Endothelial cell of hepatic sinusoid (primary cell): ENCODE results near the gene EXOSC7.
"Not testable (repeated sequence)": the region's sequence is repeated elsewhere in the genome, so short reads cannot be mapped to it uniquely, and the experiment has no call there.

Experiments
- in situ Hi-C: cut with HindIII; loops from 2 replicates; pipeline ENCODE4 v1.10.0; 2017; ENCODE audit warnings: low sequenced_read_pairs

Gene EXOSC7

DNA sequence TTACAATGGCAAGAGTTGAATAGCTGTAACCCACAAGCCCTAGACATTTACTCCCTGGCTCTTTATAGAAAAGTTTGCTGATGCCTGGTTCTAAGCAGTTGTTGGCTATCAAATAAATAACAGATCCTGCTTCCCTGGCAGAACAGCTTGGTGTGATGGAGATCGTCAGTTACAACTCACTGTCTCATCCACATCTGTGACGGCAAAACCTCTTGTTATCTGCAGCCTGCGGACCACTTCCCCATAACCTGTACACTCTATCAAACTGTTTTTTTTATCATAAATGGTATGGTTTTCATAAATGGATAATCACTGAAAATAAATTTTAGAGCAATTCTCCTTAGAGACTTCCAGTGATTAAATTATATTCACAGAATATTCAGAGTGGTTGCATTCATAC is 14.2 kb upstream of the EXOSC7 start:
- in situ Hi-C loops: no loop called here

DNA sequence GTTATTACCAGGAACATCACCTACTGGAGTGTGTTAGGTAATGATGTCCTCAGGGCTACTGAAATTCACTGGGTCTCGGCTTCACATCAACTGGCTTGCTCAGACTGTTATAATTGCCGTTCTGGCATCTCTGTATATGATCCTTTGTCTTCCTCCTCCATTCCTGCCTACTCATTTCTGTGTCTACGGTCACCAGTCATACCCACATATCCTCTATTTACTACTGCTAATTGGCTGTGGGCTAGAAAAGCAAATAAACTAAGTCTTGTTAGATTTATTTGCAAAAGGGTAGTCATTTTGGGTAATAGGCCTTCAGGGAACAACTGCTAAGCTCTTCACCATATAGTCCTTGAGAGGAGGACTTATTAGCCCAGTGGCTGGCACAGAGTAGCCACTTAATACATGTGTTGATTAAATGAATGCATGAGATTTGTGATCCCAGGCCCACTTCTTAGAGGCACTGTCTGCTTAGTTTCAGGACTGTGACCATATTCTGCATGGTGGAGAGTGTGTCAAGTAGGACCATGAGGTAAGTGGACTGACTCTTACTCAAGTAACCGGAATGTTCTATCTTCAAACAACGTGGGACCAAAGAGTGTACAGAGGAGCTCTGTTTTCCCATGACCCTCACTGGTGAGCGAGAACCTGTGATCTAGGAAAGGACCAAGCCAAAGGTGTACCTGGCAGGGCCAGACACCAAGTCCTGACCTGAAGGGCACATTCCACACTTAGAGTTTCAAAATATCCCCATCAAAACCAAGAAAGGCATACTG is 13.2 kb upstream of the EXOSC7 start:
- in situ Hi-C loops: no loop called here

DNA sequence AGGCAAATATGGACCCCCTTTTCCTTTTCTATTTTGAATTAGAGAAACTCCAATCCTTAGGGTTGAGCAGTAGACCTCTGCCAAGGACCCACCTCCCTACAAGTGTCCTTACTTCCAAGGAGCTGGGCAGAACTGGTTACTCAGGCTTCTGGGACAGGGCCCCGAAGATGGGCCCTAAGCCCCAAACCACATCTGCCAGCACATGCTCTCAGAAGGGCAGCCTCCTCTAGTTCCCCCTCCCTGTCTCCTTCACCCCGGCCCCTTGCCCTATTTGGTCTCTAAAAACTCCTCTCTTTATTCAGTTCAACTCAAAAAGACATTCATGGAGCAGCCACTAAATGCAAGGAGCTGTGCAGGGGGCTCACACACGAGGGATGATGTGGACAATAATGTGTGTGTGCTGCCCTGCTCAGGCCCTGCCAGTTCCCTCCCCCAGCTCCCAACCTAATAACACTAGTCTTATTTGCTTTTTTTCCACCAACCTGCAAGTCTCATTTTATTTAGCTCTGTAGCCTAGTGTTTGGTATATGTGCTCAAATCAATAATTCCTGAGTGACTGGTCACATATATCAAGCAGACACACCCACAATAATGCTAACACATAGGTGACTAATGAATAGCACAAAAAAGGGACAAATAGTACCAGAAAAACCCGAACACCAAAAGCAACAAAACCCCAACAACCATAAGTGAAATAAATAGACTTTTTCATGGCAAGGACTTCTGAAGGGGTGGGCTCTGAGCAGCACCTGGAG is 12.3 kb upstream of the EXOSC7 start:
- in situ Hi-C loops: no loop called here

DNA sequence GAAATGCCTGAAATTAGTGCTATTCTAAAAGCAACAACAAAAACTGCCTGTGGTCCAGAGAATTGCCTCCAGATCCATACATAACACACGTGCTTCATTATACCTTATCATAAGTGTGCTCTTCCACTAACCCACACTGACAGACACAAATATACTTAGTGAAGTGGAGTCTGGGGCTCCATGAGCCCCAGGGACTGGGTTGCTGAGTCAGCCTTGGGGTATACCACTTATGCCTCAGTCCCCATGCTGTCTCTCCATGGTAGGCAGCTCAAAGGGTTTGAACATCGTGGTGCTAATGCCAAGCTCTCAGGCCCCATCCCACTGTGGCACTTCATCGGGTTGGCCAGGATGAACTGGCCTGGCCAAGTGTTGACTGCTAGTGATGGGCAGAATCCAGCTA is 10.9 kb upstream of the EXOSC7 start:
- in situ Hi-C loops: no loop called here

DNA sequence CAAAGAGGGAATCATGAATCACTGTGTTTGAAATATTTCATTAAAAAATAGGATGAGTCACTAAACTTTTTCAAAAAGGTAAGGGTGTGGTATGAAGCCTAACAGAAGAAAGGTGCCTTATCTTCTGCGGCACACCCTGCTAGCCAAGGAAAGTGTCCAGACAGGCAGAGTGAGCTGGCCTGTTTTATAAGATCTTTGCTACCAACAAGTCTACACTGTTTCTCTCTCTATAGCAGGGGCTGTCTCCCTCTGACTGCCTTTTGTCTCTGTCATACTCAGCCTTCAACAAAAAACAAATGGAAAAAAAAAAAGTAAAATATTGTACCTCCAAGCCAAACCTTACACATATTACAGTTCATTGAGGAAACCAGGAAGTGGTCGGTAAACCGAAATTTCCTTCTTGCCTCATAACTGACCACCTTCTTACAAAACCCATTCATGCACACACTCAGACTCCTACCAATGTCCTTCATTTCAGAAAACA is 9.2 kb upstream of the EXOSC7 start:
- in situ Hi-C loops: no loop called here

DNA sequence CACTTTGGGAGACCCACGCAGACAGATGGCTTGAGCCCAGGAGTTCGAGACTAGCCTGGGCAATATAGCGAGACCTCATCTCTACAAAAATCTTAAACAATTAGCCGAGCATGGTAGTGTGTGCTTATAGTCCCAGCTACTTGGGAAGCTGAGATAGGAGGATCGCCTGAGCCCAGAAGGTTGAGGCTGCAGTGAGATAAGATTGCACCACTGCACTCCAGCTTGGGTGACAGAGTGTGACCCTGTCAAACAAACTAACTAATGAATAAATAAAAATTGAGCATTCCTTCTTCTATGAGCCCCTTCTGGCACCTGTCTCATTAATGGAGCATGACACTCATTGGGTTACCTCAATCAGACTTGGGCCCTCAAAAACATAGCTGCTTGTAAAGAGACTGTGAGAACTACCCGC is 7.6 kb upstream of the EXOSC7 start:
- in situ Hi-C loops: no loop called here

DNA sequence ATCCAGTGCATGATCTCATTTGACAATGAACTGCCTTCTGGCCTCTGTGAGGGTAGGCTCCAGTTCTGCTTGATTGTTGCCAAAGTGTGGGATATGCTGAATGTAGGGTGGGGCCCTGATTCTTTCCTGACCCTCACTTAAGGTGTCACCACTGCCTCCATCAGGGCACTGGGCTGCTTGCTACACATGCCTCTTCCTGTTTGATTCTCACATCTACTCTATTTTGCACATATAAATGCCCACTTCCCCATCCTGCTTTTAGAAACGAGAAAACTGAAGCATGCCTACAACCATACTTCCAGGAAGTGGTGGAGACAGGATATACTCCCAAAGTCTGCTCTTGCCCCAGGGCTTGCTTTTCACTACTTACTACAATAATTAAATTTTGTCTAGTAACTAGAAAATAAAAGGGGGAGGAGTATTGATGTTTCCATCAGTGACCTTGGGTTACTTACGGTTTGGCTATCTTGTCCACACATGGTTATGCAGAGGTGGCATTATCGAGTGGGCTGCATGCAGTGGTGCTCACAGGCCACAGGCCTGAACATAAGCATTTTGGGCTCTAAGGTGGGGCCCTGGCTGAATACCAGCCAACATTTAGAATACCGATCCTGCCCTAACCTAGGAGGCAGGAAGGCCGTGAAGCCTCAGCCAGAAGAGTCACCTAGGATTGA is 6.8 kb upstream of the EXOSC7 start:
- in situ Hi-C loops: no loop called here

DNA sequence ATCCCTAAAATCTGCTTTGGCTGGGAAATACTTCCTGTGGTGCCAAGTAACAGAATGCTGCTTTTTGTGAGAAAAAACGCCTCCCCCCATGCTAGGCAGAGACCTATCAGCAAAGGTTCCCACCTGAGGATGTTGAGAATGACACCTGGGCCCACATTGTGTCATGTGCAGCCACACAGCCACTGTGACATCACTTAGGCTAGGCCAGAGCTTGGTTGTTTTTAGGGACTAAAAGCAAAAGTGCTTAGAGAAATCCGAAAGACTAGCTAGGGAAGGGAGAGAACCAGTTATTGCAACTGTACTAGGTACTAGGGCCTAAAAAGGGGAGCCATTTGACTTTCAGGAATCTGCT is 6.2 kb upstream of the EXOSC7 start:
- in situ Hi-C loops: no loop called here

DNA sequence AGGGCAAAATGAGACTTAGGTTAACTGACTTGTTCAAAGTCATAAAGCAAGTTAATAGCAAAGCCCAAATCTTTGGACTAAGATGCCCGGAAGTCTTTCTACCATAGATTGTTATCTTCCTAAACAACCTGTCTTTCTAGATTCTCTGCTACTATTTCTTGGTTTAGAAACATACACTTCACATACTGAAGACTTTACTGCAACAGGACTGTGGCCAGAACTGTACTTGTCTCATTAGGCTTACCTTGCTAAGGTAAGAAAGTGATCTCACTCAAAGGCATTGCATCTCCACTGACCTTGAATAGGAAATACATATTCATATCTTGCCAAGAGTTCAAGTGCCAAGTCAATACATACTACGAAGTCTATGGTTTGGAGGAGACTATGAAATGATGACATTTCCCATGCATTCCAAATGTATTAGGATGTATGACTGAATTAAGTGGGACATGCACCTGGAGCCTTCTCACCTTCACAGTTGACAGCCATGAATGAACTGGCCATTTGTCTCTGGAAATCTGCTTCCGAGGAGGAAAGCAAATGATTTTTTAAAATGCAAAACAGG is 5.0 kb upstream of the EXOSC7 start:
- in situ Hi-C loops: no loop called here

DNA sequence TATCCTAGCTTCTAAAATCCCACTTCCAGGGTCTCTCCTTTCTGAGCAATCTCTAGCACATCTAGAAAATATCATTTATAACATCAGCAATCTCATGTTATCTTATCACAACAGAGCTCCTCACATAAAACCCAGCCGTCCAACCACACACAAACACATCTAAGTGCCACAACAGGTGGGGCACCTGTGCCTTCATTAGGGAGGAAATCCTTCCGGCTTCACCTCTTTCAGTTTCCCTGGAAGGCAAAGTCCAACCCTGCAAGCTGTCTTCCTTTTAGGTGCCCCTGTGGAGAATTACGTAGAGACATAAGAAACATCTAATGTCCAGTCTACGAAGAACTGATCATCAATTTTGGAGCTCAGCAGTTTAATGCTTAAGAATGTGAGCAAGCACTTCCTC is 1.6 kb upstream of the EXOSC7 start:
- in situ Hi-C loops: no loop called here

DNA sequence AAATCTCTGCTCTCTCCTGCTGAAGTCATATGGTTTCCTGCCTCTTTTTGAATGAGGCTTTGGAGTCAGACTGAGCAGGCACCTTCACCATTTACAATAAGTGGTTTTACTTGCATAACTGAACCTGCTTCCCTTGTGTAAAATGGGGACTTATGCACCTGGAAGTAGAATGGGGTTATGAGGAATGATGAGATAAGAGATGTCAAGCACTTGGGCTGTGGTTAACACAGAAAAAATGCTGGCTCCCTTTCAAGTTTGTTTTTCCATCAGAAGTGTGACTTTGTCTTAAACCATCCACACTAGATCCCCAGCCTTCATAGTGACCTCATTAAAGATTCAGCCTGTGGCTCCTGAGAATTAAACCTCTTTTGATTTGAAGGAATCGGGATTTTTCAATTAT is 5.2 kb downstream of the EXOSC7 start:
- in situ Hi-C loops: loop anchor here (5.0 kb wide), 1 partner anchor 39 kb away; no protein-coding TSS in a partner anchor

DNA sequence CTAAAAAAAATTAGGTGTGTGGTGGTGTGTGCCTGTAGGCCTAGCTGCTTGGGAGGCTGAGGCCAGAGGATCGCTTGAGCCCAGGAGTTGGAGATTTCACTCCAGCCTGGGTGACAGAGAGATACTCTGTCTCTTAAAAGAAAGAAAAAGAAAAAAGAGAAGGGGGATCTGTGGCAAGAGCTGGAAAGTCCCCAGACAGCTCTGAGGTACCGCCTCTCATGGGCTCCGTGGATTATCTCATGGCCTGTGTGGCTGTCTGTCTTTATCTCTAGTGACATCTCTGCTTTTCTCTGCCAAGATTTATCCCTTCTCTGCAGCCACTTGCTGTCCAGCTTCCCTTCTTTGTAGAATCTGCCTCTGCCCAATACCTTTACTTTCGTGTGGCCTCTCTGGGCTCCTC is 5.7 kb downstream of the EXOSC7 start:
- in situ Hi-C loops: loop anchor here (5.0 kb wide), 1 partner anchor 39 kb away; no protein-coding TSS in a partner anchor

DNA sequence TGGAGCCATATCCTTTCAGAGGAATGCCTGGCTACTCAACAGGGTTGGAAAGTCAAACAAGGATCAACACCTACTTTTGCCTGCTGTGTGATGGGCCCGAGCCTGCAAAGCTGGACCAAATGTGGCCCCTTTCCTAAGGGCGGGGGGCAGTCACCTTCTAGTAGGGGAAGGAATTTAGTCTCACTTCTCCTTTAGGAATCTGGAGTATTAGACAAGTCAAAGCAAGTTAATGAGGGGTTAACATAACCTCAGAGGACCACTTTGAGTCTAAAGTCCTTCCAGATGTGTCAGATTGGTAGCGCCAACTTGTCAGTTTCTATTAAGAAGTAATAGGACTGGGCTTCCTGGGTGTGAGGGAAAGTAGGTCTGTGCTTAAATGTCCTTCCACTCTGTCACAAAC is 6.8 kb downstream of the EXOSC7 start:
- in situ Hi-C loops: loop anchor here (5.0 kb wide), 1 partner anchor 41 kb away; no protein-coding TSS in a partner anchor

DNA sequence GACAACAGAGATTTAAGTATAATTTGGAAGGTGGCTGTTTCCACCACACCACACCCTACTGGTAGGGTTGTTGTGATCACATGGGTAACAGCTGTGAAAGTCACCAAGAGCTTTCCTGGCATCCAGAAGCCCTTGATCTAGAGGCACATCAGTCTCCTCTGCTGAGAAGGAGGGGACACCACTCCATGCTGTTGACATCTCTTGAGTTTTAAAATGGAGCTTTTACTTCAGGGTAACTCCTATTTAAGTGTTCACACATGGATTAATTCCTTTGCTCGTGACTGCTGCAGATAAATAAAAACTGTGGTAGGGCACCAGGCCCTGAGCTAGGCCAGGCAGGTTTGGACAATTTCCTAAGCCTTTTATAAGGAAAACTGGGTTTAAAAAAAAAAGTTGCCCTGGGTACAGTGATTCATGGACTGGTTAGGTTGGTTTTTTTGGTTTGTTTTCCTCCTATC is 7.5 kb downstream of the EXOSC7 start:
- in situ Hi-C loops: loop anchor here (5.0 kb wide), 1 partner anchor 41 kb away; no protein-coding TSS in a partner anchor

DNA sequence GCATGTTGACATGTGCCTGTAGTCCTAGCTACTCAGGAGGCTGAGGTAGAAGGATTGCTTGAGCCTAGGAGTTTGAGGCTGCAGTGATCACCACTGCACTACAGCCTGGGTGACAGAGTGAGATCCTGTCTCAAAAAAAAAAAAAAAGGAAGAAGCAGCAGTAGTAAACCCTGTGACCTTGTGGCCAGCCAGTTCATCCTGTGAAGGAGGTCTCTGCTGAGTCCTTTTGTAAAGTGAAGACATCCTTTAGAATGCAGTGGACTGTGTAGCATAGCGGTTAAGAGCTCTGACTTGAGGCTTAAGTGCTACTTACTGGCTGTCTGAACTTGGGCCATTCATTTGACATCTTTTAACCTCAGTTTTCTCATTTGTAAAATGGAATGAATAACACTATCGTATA is 8.3 kb downstream of the EXOSC7 start:
- in situ Hi-C loops: loop anchor here (5.0 kb wide), 1 partner anchor 42 kb away; no protein-coding TSS in a partner anchor

DNA sequence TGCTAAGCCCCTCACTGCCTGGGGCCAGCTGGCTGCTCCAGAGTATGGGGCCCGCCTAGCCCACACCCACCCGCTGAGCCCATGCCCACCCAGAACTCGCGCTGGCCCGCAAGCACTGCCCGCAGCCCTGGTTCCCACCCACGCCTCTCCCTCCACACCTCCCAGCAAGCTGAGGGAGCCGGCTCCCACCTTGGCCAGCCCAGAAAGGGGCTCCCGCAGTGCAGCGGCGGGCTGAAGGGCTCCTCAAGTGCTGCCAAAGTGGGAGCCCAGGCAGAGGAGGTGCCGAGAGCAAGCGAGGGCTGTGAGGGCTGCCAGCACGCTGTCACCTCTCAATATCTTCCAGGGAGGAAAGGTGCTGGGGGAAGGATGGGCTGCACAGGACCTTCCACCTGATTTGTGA is 10.3 kb downstream of the EXOSC7 start:
- in situ Hi-C loops: not testable (repeated sequence)

DNA sequence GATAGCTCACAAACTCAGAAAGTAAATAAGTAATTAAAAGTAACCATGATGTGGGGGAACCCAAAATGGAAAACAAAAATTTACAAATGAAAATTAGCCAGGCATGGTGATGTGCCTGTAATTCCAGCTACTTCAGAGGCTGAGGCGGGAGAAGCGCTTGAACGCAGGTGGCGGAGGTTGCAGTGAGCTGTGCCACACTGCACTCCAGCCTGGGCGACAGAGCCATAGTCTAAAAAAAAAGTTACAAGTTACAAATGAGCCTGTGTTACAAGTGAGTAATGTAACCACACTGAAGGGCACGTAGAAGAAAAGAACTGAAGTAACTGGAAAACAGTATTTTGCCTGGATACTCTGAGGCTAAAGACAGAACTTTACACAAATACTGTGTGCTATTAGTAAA is 11.3 kb downstream of the EXOSC7 start:
- in situ Hi-C loops: no loop called here

DNA sequence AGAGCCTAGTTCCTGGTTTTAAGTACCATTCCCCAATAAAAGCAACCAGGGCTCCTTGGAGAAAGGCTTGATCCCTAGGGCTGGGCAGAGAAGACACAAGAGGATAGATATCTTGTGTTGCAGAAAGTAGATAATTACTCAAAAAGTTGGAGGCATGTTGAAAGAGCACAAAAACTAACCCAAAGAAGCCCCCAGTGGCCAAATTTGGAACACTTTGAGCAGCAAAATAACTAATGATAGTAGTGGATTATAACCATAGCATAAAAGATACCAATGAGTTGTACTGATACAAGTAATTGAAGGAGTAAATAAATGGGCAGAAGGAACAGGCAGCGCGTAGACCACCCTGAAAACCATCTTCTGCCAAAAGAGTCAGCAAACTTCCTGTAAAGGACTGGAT is 12.0 kb downstream of the EXOSC7 start:
- in situ Hi-C loops: no loop called here

DNA sequence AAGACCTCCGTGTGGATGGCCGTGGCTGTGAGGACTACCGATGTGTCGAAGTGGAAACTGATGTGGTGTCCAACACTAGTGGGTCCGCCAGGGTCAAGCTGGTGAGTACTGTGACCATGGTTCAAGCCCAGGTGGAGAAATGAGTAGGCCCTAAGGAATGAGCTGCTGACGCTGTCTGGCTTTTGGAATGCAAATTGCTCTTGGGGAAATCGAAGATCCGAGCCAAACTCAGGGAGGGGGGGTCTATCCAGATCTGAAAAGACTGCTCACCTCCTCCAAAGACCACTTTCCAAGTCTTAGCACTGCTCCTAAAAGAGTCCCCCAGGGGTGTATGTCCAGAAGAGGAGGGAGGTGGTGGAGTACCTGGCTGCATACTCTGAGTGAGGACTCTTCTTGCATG is 13.1 kb downstream of the EXOSC7 start:
- in situ Hi-C loops: no loop called here

DNA sequence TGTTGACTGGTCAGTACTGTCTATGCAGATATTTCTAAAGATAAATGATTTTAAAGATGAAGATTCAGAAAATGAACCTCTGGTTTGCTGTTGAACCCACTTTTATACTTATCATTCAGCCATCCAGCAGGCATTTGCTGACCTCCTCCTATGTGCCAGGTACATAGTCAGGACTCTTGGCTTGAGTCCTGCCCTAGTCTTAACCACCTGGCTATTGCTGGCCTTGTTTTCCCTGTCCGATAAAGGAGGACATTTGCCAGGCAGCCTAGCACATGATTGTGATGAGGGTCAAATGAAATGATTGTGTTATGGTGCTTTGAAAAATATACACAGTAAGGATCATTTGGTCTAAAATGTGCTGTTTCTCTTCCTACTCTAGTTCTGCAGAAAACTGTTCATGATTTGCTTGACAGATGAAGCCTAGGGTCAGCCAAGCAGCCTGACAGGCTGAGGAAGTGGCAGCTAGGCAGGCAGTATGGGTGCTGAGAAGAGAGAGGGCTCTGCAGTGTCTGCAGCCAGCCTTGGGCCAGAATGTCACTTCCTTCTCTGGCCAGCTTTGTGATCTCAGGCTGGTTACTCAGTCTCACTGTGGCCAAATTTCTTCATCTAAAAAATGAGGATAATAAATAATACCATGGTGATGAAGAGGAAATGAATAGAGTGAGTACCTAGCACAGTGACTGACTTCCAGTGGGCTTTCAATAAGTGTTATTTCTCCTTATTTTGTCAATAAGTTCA is 13.8 kb downstream of the EXOSC7 start:
- in situ Hi-C loops: no loop called here
